SIG-M5 (cell line): ENCODE data around the gene FLYWCH1.
A peak's percentile ranks its signal among the peaks of the same experiment; 100 is the strongest.

Experiments
- DNase-seq: peaks from one replicate; lab custom pipeline; 2025; lab: John Stamatoyannopoulos, UW

FLYWCH1 gene

DNA sequence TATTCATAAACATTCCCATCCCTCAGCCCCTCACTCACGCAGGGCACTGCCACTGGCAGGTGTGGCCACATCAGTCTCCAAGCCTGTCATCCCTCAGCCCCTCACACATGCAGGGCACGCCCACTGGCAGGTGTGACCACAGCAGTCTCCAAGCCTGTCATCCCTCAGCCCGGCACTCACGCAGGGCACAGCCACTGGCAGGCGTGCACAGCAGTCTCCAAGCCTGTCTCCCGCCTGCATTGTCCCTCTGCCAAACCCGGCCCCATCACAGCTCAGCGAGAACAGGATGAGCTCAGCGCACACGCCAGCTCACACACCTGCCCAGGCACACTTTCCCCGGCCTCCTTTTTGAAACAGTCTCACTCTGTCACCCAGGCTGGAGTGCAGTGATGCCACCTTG lies 40.9 kb downstream of the FLYWCH1 start:
- DNase-seq = no peak

DNA sequence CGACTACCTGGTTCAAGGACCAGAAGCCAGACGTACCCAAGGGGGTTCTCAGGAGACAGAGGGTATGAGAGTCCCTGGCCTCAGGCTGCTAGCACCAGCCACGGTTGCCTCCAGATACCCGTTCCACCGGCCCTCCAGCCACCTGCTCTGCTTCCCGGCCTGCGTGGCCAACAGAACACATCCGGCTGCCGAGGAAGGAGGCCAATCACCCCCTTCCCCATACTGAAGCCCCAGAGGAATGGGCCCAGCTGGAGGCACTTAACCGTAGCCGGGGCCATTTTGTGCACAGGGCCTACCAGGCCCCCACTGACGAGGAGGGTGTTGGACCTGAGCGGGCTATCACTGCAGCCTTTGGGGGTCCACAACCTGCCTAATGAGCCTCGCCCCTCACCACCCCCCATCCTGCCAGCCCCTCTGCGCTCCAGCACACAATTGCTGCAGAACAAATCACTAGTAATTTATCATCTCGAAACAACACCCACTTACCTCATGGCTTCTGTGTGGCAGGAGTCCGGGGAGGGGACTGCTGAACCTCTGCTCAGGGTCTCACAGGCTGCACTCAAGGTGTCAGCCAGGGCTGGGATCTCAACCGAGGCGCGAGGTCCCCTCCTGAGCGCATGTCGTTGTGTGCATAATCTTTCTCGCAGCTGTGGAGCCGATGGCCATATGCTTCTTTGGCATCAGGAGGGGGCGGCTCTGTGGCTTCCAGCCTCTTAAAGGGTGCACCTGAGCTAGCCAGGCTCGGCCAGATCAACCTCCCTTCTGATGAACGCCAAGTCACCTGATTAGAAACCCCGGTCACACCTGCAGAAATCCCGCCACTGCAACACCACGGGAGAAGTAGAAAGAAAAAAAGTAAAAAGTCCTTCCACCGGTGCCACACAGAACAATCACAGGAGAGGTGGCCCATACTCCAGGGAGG lies 42.2 kb downstream of the FLYWCH1 start:
- no peak for DNase-seq

DNA sequence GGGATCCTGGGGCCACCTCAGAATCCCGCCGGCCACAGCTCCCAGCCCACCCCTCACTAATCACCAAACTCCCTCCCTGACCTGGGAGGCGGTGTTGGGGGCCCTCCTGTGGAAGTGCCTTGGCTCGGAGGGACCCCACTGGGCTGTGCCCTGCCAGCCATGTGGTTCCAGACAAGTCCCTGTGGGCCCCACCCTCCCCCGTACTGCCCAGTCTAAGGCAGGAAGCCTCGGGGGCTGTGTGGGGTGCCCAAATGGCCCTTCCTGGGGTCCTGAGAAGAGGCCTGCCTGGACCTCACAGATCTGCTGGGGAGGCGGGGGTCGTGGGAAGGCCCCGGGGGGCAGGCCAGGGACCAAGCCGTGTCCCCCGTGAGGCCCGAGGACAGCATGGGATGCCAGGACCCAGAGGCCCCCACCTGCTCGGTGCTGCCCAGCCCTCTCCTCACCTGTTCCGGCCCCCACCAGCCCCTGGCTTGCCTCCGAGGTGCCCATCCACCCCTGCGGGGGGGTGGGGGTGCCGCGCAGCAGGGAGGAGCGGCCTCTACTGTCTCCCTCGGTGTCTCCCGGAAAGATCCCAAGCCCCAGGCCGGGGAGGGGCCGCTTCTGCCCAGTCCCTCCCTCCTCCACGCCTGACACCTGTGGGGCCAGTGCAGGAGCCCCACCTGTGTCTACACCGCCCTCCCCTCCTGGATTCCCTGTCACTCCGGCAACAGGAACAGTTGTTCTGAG lies 43.1 kb downstream of the FLYWCH1 start:
- no peak for DNase-seq

DNA sequence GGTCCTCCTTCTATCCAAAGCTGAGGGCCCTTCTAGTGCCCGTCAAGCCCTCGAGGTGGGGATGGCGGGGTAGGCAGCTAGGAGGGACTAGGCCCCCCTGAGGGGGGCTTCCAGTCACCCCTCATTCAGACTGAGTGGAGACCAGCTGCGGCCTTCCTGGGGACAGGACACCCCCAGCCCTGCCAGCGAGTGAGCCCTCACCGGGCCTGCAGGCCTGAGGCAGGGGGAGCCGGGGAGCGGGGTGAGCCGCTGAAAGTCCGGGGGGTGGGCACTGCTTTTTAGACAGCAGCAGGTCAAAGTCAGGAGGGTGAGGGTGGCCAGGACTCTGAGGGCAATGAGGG lies 43.7 kb downstream of the FLYWCH1 start:
- no peak for DNase-seq

DNA sequence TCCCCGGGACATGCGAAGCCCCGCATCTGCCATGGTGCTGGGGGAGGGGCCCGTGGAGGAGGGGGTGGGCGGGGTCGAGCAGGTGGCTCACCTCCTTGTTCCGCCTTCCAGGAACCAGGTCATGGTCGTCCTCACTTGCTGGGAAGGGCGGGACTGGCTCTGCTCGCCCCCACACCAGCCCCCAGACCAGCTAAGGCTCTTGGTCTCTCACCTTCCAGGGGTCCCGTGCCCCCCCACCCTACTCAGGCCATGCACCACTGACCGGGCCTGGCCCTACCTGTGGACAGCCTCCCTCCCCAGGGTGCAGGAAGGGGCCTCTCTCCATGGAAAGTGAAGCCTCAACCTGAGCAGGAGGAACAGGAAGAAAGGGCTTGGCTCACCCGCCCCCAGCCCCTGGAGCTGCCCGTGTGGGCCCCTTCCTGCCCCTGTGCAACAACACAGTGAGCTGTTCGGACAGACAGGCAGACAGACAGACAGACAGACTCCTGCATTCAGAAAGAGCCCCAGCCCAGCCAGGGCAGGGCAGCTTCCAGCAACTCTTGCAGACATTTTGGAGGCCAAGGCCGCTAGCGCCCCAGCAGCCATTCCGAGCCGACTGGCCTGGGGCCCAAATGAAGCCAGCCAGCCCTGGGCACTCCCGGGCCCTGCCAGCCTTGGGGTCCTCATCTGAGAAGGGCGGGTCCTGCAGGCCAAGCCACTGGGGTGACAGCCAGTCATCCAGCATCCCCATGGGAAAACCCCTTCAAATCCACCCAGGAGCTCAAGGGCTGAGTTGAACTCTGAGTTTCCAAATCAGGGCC lies 44.2 kb downstream of the FLYWCH1 start:
- DNase-seq = no peak

DNA sequence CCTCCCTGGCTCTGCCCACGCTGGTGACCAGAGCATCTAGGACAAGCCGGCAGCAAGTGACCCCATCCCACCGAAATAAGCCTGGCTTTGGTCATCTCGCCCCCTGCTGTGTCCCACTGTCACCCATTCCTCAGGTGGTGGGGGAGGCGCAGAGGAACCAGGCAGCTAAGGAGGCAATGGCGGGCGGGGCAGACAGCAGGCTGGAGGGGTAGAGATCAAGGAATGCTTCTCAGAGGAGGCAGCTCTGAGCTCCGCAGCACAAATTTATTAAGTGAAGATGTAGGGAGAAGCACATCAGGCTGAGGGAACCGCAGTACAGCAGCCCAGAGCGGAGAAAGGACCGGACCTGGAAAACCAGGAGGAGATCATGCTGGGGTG lies 44.8 kb downstream of the FLYWCH1 start:
- no peak for DNase-seq

DNA sequence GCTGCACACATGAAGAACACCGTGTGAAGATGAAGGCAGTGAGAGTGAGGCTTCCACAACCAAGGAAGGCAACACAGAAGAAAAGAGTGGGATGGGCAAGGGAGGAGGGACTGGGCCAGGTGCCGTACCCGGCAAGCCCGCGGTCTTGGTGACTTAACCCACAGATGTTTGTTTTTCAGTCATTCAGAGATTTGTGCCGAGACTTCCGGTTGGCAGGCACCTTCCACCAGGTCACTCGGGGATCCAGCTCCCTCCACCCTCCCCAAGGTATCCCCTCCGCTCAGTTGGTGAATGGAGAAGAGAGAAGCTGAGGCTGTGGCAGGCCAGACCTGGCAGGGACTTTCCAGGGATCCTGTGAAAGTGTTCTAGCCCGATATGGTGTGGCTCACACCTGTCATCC lies 47.5 kb downstream of the FLYWCH1 start:
- DNase-seq = no peak

DNA sequence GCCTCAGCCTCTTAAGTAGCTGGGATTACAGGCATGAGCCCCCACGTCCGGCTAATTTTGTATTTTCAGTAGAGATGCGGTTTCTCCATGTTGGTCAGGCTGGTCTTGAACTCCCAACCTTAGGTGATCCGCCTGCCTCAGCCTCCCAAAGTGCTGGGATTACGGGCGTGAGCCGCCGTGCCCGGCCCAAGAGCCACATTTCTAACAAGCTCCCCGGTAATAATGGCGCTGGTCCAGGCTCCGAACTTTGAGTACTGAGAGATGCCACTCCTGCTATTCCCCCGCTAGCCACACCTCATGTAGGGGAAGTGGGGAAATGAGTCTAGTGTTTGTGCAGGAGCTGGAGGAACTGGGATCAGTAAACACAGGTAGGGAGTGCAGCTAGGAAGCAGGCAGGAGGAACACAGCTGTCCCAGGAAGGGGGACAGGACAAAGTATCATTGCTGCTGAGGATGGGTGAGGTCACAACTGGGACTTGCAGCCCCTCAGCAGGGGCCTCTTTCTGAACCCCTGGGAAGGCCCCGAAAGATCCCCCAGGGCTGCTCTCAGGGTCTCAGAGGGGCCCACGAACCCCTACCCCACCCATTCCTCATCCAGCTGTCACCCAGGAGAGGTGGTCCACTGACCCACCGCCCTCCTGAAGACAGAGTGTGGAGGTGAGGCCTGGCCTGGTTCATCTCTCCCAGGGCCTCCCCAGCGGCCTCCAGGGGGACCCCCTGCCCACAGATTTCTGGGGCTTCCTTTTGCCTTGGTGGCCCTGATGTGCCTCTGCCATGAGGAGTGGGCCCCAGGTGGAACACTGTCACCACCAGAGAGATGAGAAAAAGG lies 48.7 kb downstream of the FLYWCH1 start:
- DNase-seq = no peak

DNA sequence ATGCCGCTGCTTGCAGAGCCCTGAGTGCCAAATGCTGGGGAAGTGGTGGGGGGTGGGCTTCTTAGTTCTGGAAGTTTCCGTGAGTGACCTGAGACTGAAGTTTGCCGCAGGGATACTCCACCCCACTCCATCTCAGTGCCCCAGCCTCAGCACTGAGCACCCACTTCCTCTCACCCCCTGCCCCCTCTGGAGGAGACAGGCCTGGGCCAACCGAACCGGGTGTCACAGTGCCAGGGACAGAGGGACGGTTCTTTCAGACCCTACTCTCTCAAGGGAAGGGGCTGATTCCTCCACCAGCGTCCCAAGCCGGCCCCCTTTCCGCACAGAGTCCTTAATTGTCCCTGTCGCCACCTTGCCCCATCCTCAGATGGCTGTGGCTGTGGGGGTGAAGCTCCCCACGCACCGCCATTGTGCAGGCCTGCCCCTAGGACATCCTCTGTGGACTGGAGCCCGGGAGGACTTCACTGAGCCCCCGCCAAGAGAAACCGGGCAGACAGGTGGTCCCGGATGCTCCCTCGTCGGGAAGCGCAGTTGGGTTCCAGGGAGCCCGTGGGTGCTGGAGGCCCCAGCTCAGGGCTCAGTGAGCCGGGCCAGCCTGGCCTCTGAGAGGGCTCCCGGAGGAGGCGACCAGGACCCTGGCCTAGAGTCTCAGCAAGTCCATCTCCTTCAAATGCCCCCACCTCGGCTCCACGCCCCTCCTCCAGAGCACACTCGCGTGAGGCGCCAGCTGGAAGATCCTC lies 50.8 kb downstream of the FLYWCH1 start:
- no peak for DNase-seq

DNA sequence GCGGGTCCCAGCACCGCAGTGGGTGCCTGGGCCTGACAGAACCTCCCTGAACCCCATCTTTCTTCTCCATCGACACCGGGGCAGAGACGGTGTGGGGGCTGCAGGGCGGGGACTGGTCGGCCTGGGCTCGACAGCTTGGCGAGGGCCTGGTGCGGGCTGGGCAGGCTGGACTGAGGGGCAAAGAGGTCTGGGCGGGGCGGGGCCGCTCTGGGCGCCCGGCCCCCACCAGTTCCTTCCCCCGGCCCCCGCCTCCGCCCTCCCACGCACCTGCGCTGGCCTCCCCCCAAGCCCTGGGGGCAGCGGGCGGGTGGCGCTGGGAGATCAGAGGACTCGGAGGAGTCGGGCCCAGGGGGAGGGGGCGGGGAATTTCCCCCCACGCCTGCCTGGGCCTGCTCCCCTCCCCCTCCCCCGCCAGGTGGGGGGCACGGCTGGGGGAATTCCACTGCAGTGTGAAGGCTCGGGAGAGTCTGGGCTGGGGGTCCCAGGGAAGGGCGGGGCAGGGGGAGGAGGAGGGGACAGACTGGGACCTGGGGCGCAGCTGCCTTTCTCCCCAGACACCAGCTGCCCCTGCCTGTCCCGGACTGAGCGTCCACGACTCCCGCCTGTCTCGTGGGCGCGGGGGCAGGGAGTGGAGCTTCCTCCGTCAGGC lies 51.5 kb downstream of the FLYWCH1 start:
- DNase-seq = no peak

DNA sequence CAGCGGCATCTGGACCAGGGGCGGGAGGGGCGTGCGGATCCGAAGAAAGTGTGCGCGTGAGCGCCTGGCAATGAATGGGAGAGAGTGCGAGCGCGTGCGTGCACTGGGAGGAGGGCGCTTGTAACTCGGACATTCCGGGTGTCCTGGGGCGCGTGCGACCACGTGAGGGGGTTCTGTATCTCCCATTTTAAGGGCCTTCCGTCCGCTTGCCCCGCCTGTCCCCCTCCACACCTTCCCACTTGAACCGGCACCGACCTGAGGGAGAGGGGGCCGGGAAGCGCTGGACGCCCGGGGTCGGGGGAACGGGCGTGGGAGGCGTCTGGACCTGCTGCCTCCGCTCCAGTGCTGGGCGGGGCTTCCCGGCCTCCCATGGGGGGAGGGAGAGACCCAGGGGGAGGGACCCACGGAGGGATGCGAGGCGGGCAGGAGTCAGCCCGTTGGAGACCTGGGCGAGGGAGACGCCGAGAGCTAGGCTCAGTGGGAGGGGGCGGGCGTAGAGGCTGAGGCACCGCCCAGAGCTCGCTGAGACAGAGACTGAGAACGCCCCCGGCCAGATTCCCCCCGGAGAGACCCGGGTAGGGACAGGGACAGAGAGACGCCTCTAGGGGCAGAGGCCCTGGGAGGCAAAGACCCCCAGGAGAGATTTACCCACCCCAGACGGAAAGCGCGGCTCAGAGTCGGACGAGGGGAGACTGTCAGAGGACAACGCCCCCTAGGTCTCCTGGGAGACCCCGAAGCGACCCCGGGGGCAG lies 52.2 kb downstream of the FLYWCH1 start, which contains the start of gene KREMEN2:
Gene KREMEN2 (plus strand): TSS at position 553 of the 752 bp plus-strand sequence. CDS start 246 bp downstream, outside the sequence.
- no peak for DNase-seq

DNA sequence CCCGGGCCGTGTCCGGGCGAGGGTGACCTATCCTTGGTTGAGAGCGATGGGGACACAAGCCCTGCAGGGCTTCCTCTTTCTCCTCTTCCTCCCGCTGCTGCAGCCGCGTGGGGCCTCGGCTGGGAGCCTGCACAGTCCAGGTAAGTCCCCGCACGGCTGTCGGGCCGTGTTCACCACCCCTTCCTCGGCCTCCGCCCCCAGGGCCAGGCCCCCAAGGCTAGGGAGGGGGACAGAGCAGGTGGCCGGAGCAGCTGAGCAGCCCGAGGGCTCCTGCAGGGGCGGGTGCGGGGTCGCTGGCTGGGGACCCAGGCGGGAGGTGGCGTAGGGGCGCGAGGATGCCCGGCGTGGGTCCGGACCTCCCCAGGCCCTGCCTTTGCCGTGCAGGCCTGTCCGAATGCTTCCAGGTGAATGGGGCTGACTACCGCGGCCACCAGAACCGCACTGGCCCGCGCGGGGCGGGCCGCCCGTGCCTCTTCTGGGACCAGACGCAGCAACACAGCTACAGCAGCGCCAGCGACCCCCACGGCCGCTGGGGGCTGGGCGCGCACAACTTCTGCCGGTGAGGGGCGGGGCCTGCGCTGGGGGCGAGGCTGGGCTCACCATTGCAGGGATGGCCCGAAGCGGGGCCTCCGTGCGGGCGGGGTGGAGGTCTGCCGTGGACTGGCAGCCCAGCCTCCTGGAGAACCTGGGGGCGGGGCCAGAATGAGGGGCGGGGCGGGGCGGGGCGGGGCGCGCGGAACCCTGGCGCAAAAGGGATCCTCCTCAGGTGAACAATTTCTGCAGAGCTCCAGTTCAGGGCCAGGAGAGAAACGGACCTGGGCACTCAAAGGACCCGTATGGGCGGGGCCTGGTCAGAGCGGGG lies 53.0 kb downstream of the FLYWCH1 start:
- peak; percentile 27 for DNase-seq

DNA sequence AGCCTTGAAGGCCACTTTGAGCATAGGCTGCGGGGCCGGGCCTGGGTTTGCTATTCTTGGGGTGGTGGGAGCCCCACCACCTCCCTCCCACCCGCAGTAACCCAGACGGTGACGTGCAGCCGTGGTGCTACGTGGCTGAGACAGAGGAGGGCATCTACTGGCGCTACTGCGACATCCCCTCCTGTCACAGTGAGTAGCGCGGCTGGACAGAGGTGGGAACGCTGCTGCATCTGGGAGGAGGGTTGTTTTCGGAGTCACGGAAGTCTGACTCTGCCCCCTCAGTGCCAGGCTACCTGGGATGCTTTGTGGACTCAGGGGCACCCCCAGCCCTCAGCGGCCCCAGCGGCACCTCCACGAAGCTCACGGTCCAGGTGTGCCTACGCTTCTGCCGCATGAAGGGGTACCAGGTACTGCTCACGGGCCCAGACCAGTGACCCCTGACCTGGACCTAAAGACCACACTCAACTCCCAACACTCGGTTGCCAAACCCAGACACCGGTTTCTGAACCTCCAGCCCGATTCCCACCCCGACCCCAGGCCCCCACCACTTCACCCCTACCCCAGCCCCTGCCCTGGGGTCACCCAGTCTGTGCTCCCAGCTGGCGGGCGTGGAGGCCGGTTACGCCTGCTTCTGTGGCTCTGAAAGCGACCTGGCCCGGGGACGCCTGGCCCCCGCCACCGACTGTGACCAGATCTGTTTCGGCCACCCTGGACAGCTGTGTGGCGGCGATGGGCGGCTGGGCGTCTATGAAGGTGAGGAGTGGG lies 54.5 kb downstream of the FLYWCH1 start:
- no peak for DNase-seq

DNA sequence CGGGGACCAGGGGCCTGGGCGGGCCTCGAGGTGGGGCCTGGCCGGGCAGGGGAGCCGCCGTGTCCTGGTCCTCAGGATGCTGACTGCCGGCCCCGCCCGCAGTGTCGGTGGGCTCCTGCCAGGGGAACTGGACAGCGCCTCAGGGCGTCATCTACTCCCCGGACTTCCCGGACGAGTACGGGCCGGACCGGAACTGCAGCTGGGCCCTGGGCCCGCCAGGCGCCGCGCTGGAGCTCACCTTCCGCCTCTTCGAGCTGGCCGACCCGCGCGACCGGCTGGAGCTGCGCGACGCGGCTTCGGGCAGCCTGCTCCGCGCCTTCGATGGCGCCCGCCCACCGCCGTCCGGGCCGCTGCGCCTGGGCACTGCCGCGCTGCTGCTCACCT lies 55.1 kb downstream of the FLYWCH1 start:
- DNase-seq = no peak

DNA sequence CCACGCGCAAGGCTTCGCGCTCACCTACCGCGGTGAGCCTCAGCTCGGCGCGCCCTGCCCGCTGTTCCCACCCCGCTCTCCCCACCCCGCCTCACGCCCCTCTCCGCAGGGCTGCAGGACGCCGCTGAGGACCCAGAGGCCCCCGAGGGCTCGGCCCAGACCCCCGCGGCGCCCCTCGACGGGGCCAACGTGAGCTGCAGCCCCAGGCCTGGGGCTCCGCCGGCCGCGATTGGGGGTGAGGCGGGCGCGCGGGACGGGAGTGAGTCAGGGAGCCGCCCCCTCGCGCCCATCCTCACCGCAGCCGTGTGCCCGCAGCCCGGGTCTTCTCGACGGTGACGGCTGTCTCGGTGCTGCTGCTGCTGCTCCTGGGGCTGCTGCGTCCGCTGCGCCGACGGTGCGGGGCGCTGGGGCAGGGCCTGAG lies 55.5 kb downstream of the FLYWCH1 start:
- DNase-seq = no peak

DNA sequence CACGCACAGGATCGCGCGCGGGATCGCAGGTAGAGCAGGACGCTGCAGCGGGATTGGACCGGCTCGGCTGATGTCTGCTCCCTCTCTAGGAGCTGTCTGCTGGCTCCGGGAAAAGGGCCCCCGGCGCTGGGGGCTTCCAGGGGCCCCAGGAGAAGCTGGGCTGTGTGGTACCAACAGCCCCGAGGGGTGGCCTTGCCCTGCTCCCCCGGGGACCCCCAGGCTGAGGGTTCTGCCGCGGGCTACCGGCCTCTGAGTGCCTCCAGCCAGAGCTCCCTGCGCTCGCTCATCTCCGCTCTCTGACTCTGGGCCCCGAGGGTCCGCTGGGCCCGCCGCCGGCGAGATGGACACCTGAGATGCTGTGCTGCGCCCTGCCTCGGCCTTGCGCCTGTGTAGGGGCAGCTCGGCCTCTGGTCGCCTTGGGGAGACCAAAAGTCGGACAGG lies 56.0 kb downstream of the FLYWCH1 start:
- no peak for DNase-seq

DNA sequence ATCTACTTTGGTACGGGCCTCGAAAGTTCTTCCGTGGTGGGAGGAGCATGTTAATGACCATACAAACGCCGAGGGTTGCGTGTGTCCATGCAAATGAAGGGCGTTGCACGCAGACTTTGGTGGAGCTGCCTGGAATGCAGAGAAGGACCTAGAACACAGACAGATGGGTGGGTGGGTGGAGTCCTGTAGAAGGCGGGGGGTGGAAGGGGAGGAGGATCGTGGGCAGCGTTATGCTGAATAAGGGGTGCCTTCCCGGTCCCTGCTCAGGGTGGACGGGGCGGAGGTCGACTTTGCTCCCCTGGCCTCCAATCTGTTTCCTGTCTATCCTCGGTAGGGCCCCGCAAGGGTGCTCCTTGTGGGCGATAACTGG lies 56.6 kb downstream of the FLYWCH1 start:
- no peak for DNase-seq
